ENCODE data around the gene RFK. TPM values are rescaled to one million over a fixed set of nuclear protein-coding genes. Genes with fewer than 3 reads are reported as not detected.
"Not testable (repeated sequence)": the region's sequence is repeated elsewhere in the genome, so short reads cannot be mapped to it uniquely, and the experiment has no call there.

Gene RFK
- total RNA-seq, 1 donor from 2014 or later, result 25.6 TPM

- DNase-seq (ENCODE audit: low read depth), result no peak
Observed at GRCh38 chr9:76371901-76372300, 22.3 kb downstream of the RFK start.

GRCh38 chr9:76370396-76371023 is 23.7 kb downstream of the RFK start:
- DNase-seq (ENCODE audit: low read depth), result no peak

GRCh38 chr9:76369583-76369982 is 24.6 kb downstream of the RFK start:
- peak; percentile 40 for DNase-seq (ENCODE audit: low read depth)

- no peak for DNase-seq (ENCODE audit: low read depth)
Observed at GRCh38 chr9:76366275-76366674, 28.0 kb downstream of the RFK start.

- peak; percentile 50 for DNase-seq (ENCODE audit: low read depth)
Observed at GRCh38 chr9:76365028-76365427, 29.2 kb downstream of the RFK start.

- no peak for DNase-seq (ENCODE audit: low read depth)
Observed at GRCh38 chr9:76363032-76363395, 31.2 kb downstream of the RFK start.

- not testable (repeated sequence) for DNase-seq (ENCODE audit: low read depth)
Observed at GRCh38 chr9:76362332-76363031, 31.7 kb downstream of the RFK start.

- no peak for DNase-seq (ENCODE audit: low read depth)
Observed at GRCh38 chr9:76359766-76360165, 34.5 kb downstream of the RFK start.

GRCh38 chr9:76359365-76359764 is 34.9 kb downstream of the RFK start:
- no peak for DNase-seq (ENCODE audit: low read depth)

- DNase-seq (ENCODE audit: low read depth), result no peak
Observed at GRCh38 chr9:76358628-76359280, 35.5 kb downstream of the RFK start.

GRCh38 chr9:76357555-76357954 is 36.7 kb downstream of the RFK start:
- DNase-seq (ENCODE audit: low read depth), result no peak

- DNase-seq (ENCODE audit: low read depth), result no peak
Observed at GRCh38 chr9:76355886-76356285, 38.3 kb downstream of the RFK start.

- no peak for DNase-seq (ENCODE audit: low read depth)
Observed at GRCh38 chr9:76354221-76354620, 40.0 kb downstream of the RFK start.

GRCh38 chr9:76353280-76353679 is 40.9 kb downstream of the RFK start:
- no peak for DNase-seq (ENCODE audit: low read depth)

GRCh38 chr9:76352026-76352620 is 42.1 kb downstream of the RFK start:
- DNase-seq (ENCODE audit: low read depth), result no peak

- DNase-seq (ENCODE audit: low read depth), result no peak
Observed at GRCh38 chr9:76351006-76351405, 43.2 kb downstream of the RFK start.

- no peak for DNase-seq (ENCODE audit: low read depth)
Observed at GRCh38 chr9:76349865-76350264, 44.4 kb downstream of the RFK start.

- DNase-seq (ENCODE audit: low read depth), result no peak
Observed at GRCh38 chr9:76342858-76343257, 51.4 kb downstream of the RFK start.

- DNase-seq (ENCODE audit: low read depth), result no peak
Observed at GRCh38 chr9:76342201-76342600, 52.0 kb downstream of the RFK start.

GRCh38 chr9:76341616-76342015 is 52.6 kb downstream of the RFK start:
- DNase-seq (ENCODE audit: low read depth), result no peak

GRCh38 chr9:76338418-76338817 is 55.8 kb downstream of the RFK start:
- DNase-seq (ENCODE audit: low read depth), result no peak

GRCh38 chr9:76336027-76336426 is 58.2 kb downstream of the RFK start:
- DNase-seq (ENCODE audit: low read depth), result peak; percentile 4
